H1 (cell line): ENCODE data around the gene OR2H1. TPM values are rescaled to one million over a fixed set of nuclear protein-coding genes. Genes with fewer than 3 reads are reported as not detected.

Experiments used
- CTCF ChIA-PET: fragments of 300-600 bp; sonication (Branson Sonifier 250); formaldehyde crosslinking; loops from one replicate; lab custom pipeline; 2021; ENCODE audit not compliant: partially characterized antibody; lab: Charles Lee
- POLR2A ChIA-PET: fragments of 300-600 bp; sonication (Branson Sonifier 250); formaldehyde crosslinking; loops from one replicate; lab custom pipeline; 2021; ENCODE audit warnings: inconsistent platforms; ENCODE audit not compliant: partially characterized antibody; lab: Charles Lee
- DNase-seq, 2 experiments: peaks; one replicate each; pipeline versions ENCODE4 v3.0.0 to v3.0.0-alpha.2; 2010 to 2022; ENCODE audit warnings: low spot score in 2 of 2, low read depth in 1 of 2, mixed read lengths in 1 of 2
- FAIRE-seq: peaks from 2 replicates; lab custom pipeline; 2011; peaks lifted over from hg19 to GRCh38; lab: Jason Lieb, UNC
- H2AFZ ChIP-seq: 2 replicates; pipeline ENCODE4 v1.8.1; 2012; ENCODE audit warnings: low read length, inconsistent platforms
- H2AK5ac ChIP-seq: 2 replicates; pipeline ENCODE4 v1.6.1; 2013; ENCODE audit warnings: low read depth, low read length
- H2BK120ac ChIP-seq: replicated peaks from 2 replicates; pipeline ENCODE3; 2013; ENCODE audit warnings: low read depth, low read length, inconsistent platforms
- H2BK12ac ChIP-seq: 2 replicates; pipeline ENCODE4 v1.6.1; 2013; ENCODE audit warnings: low read depth, low read length
- H2BK15ac ChIP-seq: 2 replicates; pipeline ENCODE4 v1.6.1; 2013; ENCODE audit warnings: low read length
- H2BK20ac ChIP-seq: 2 replicates; pipeline ENCODE4 v1.6.1; 2013; ENCODE audit warnings: low read length
- H2BK5ac ChIP-seq: 2 replicates; pipeline ENCODE4 v1.6.1; 2013; ENCODE audit warnings: low read depth, low read length
- H3K14ac ChIP-seq: 2 replicates; pipeline ENCODE4 v1.6.1; 2013; ENCODE audit warnings: inconsistent platforms; ENCODE audit not compliant: insufficient read length
- H3K18ac ChIP-seq: 2 replicates; pipeline ENCODE4 v1.6.1; 2013; ENCODE audit warnings: low read length; ENCODE audit errors: extremely low read depth
- H3K23ac ChIP-seq: 2 replicates; pipeline ENCODE4 v1.6.1; 2013; ENCODE audit warnings: inconsistent platforms; ENCODE audit not compliant: insufficient read length
- H3K23me2 ChIP-seq: 2 replicates; pipeline ENCODE4 v1.6.1; 2013; ENCODE audit warnings: low read depth, low read length
- H3K27ac ChIP-seq: 2 replicates; pipeline ENCODE4 v1.6.1; 2011; ENCODE audit warnings: low read depth, low read length, inconsistent platforms
- H3K27me3 ChIP-seq, 4 experiments: replicated peaks in 1 of 4; 1 replicate in 1 of 4; 2 replicates in 3 of 4; pipeline versions ENCODE4 v1.6.1 to v1.8.1; 2011 to 2013; ENCODE audit warnings: low read length in 3 of 4, mild to moderate bottlenecking in 3 of 4, inconsistent platforms in 2 of 4, mixed read lengths in 2 of 4, moderate library complexity in 1 of 4; ENCODE audit not compliant: control insufficient read depth in 3 of 4, insufficient read depth in 3 of 4; ENCODE audit errors: extremely low read depth in 1 of 4
- H3K36me3 ChIP-seq, 4 experiments: 2 replicates each; pipeline versions ENCODE4 v1.6.1 to v1.8.1; 2011 to 2013; ENCODE audit warnings: mild to moderate bottlenecking in 4 of 4, low read length in 3 of 4, moderate library complexity in 2 of 4, control low read depth in 1 of 4, inconsistent platforms in 1 of 4; ENCODE audit not compliant: insufficient read depth in 4 of 4, control insufficient read depth in 2 of 4
- H3K4ac ChIP-seq: replicated peaks from 2 replicates; pipeline ENCODE3; 2013; ENCODE audit warnings: low read length, low read depth, mixed read lengths, inconsistent platforms; ENCODE audit not compliant: insufficient read length
- H3K4me1 ChIP-seq, 4 experiments: replicated peaks in 1 of 4; 1 replicate in 1 of 4; 2 replicates in 3 of 4; pipeline versions ENCODE4 v1.6.1 to v1.8.1; 2011 to 2013; ENCODE audit warnings: low read length in 3 of 4, inconsistent platforms in 2 of 4, mixed read lengths in 1 of 4; ENCODE audit not compliant: insufficient read depth in 4 of 4, control insufficient read depth in 3 of 4
- H3K4me2 ChIP-seq, 2 experiments: 2 replicates each; pipeline versions ENCODE4 v1.6.1 to v1.8.1; 2011 to 2013; ENCODE audit warnings: low read depth in 2 of 2, low read length in 2 of 2, control low read depth in 1 of 2, inconsistent platforms in 1 of 2, mild to moderate bottlenecking in 1 of 2; ENCODE audit not compliant: insufficient read depth in 1 of 2
- H3K4me3 ChIP-seq, 4 experiments: fragments of 200-600, 300-600 bp in 1 of 4; sonication (generic), shearing (Covaris generic), sonication (Bioruptor Twin) in 1 of 4; 2 replicates each; pipeline versions ENCODE4 v1.5.1 to v1.8.1; 2011 to 2016; ENCODE audit warnings: low read length in 4 of 4, low read depth in 3 of 4, control low read depth in 2 of 4, inconsistent platforms in 2 of 4, mild to moderate bottlenecking in 2 of 4, mixed read lengths in 1 of 4, moderate library complexity in 1 of 4; ENCODE audit not compliant: insufficient read depth in 2 of 4; ENCODE audit errors: extremely low read depth in 1 of 4
- H3K56ac ChIP-seq: replicated peaks from 2 replicates; pipeline ENCODE3; 2013; ENCODE audit warnings: low read depth, mild to moderate bottlenecking, mixed read lengths, low read length, inconsistent platforms; ENCODE audit not compliant: insufficient read length
- H3K79me1 ChIP-seq: 2 replicates; pipeline ENCODE4 v1.6.1; 2013; ENCODE audit warnings: low read depth, low read length, control low read depth
- H3K79me2 ChIP-seq, 2 experiments: 2 replicates each; pipeline versions ENCODE4 v1.6.1 to v1.8.1; 2012 to 2013; ENCODE audit warnings: low read length in 2 of 2, mild to moderate bottlenecking in 2 of 2, inconsistent platforms in 1 of 2; ENCODE audit not compliant: insufficient read depth in 2 of 2, control insufficient read depth in 1 of 2
- H3K9ac ChIP-seq, 4 experiments: replicated peaks in 1 of 4; 1 replicate in 1 of 4; 2 replicates in 3 of 4; pipeline versions ENCODE4 v1.6.1 to v1.8.1; 2011 to 2013; ENCODE audit warnings: low read depth in 3 of 4, low read length in 3 of 4, control low read depth in 2 of 4, mild to moderate bottlenecking in 2 of 4, moderate library complexity in 2 of 4, inconsistent platforms in 1 of 4; ENCODE audit errors: extremely low read depth in 1 of 4
- H3K9me3 ChIP-seq, 2 experiments: 2 replicates each; pipeline versions ENCODE4 v1.6.1 to v1.8.1; 2012 to 2013; ENCODE audit warnings: mild to moderate bottlenecking in 2 of 2, moderate library complexity in 2 of 2, control low read depth in 1 of 2, inconsistent platforms in 1 of 2, low read depth in 1 of 2, low read length in 1 of 2, mixed read lengths in 1 of 2; ENCODE audit not compliant: insufficient read depth in 2 of 2
- H4K20me1 ChIP-seq, 2 experiments: replicated peaks in 1 of 2; 2 replicates each; pipeline versions ENCODE3 to v1.8.1; 2011 to 2013; ENCODE audit warnings: inconsistent platforms in 2 of 2, low read length in 2 of 2, mild to moderate bottlenecking in 1 of 2; ENCODE audit not compliant: insufficient read depth in 2 of 2, control insufficient read depth in 1 of 2
- H4K5ac ChIP-seq: 2 replicates; pipeline ENCODE4 v1.6.1; 2013; ENCODE audit warnings: low read length, low read depth, mixed read lengths, inconsistent platforms; ENCODE audit not compliant: insufficient read length
- H4K8ac ChIP-seq: 2 replicates; pipeline ENCODE4 v1.8.0; 2013; ENCODE audit warnings: mild to moderate bottlenecking, moderate library complexity, low read length, inconsistent platforms; ENCODE audit not compliant: insufficient read depth; ENCODE audit errors: extremely low read depth
- H4K91ac ChIP-seq: replicated peaks from 2 replicates; pipeline ENCODE3; 2013; ENCODE audit warnings: low read length, mixed read lengths, inconsistent platforms; ENCODE audit not compliant: insufficient read length
- CTCF ChIP-seq, 3 experiments: IDR thresholded peaks; 1 replicate in 2 of 3; 2 replicates in 1 of 3; pipeline versions ENCODE4 v1.5.1 to v1.6.1; 2011; ENCODE audit warnings: low read length in 3 of 3, mild to moderate bottlenecking in 3 of 3, inconsistent platforms in 2 of 3, low read depth in 1 of 3, moderate library complexity in 1 of 3; ENCODE audit not compliant: insufficient read depth in 1 of 3; ENCODE audit errors: control extremely low read depth in 1 of 3
- E2F6 ChIP-seq: IDR thresholded peaks from 2 replicates; pipeline ENCODE4 v1.6.1; 2012; ENCODE audit warnings: inconsistent platforms
- KDM4A ChIP-seq: IDR thresholded peaks from one replicate; pipeline ENCODE4 v1.7.1; 2012; ENCODE audit warnings: low read depth, mild to moderate bottlenecking, moderate library complexity, low read length, inconsistent platforms; ENCODE audit not compliant: severe bottlenecking
- RAD21 ChIP-seq, 2 experiments: IDR thresholded peaks in 1 of 2; conservative IDR thresholded peaks in 1 of 2; 2 replicates each; pipeline ENCODE4 v1.6.1; 2011; ENCODE audit warnings: low read depth in 2 of 2, low read length in 2 of 2, improper control_type of control experiment in 1 of 2, inconsistent platforms in 1 of 2, mild to moderate bottlenecking in 1 of 2, moderate library complexity in 1 of 2
- TAF7 ChIP-seq: optimal IDR thresholded peaks from 2 replicates; pipeline ENCODE3; 2011; ENCODE audit warnings: low read depth, mild to moderate bottlenecking, inconsistent platforms, low read length, moderate library complexity, borderline replicate concordance
- WGBS, 2 experiments: shearing (Covaris generic) in 1 of 2; methylation state at CpG; one replicate each; pipeline versions ENCODE4 v1.1.6 to v1.1.7; 2013 to 2015; ENCODE audit warnings: low lambda C conversion rate in 2 of 2, mixed read lengths in 2 of 2, inconsistent platforms in 1 of 2, low coverage in 1 of 2, missing lambda C conversion rate in 1 of 2; ENCODE audit not compliant: insufficient replicate concordance in 2 of 2, insufficient coverage in 1 of 2, insufficient read length in 1 of 2; ENCODE audit errors: extremely low coverage in 1 of 2, missing lambda C conversion rate in 1 of 2; 5-methylcytosine and 5-hydroxymethylcytosine counted together
- polyA plus RNA-seq, 7 experiments: library from polyadenylated mRNA; depleted of rRNA in 3 of 7; stranded (reverse) in 5 of 7; unstranded in 2 of 7; fragments of >200 nt in 5 of 7; fragments of 200-250 nt in 2 of 7; gene quantifications; 1 replicate in 5 of 7; 2 replicates in 1 of 7; 4 replicates in 1 of 7; pipeline versions ENCODE4 v1.2.1 to v1.2.3, GENCODE V29; 2011 to 2013; ENCODE audit warnings: missing spikeins in 2 of 7, mixed read lengths in 2 of 7
- total RNA-seq: library from RNA; stranded (reverse); fragmentation: NEBNext Ultra II Directional; extraction: Animal tissue kit (Norgen Biotek cat#: 25700); gene quantifications from 2 replicates; pipeline ENCODE4 v1.2.1, GENCODE V29; 2021

Gene OR2H1
- total and polyA plus RNA-seq, 2 of the 8 experiments (the other 6 are each of a cell fraction or from before 2014, with no cell fraction given) = not detected

GRCh38 chr6:29425075-29425474 lies 31.9 kb upstream of the OR2H1 start:
- WGBS, 2 experiments = 74% methylated on average over 1 of the region's 1 CpG; no CpG with 5 or more reads in 1 of the 2 experiments
- no peak overlapping the region for H2BK15ac ChIP-seq
- H3K4me3 ChIP-seq = no peak overlapping the region
- H3K27ac ChIP-seq = no peak overlapping the region
- no peaks in the 10 kb centered on the region for H4K20me1 ChIP-seq
- no peaks in the 10 kb centered on the region for H3K23me2 ChIP-seq
- no peak overlapping the region for H3K4ac ChIP-seq
- H4K8ac ChIP-seq = no peak overlapping the region
- H2AFZ ChIP-seq = no peak overlapping the region
- H3K9me3 ChIP-seq = 0 out of 4 replicates have a peak, but pooled peaks cover 0 to 3% of the 10 kb centered on the region in 2 experiments
- H3K18ac ChIP-seq = no peak overlapping the region
- no peaks in the 10 kb centered on the region for H3K79me2 ChIP-seq
- H3K23ac ChIP-seq = no peak overlapping the region
- ChIA-PET CTCF (interaction anchor here (0.9 to 2.5 kb wide), 3 partner anchors 43 to 164 kb away, joined by 3 to 13 read pairs (median 4); no protein-coding TSS in a partner anchor), POLR2A (interaction anchor here (1.2 kb wide), 1 partner anchor 20 kb away, joined by 3 read pairs; no protein-coding TSS in a partner anchor)
- H4K91ac ChIP-seq = no peak overlapping the region
- H4K5ac ChIP-seq = no peak overlapping the region
- H2BK12ac ChIP-seq = no peak overlapping the region
- H2AK5ac ChIP-seq = no peak overlapping the region
- FAIRE-seq = no peak
- no peak overlapping the region for H2BK5ac ChIP-seq
- H3K36me3 ChIP-seq = no peaks in the 10 kb centered on the region
- no peaks in the 10 kb centered on the region for H3K4me1 ChIP-seq
- H3K9ac ChIP-seq = no peak overlapping the region
- TF ChIP-seq RAD21 (IDR thresholded peaks at IDR 0.05 in 1 of 2, conservative IDR thresholded peaks at IDR 0.05 in 1 of 2; ENCODE audit: low read depth in 2 of 2, low read length in 2 of 2) = no peak
- no peak for TF ChIP-seq E2F6
- TF ChIP-seq TAF7 = no peak
- no peak for TF ChIP-seq CTCF (IDR thresholded peaks at IDR 0.05; ENCODE audit: control extremely low read depth in 1 of 3, insufficient read depth in 1 of 3, low read depth in 1 of 3, low read length in 3 of 3)
- no peak for TF ChIP-seq KDM4A
- DNase-seq = no peak
- H2BK20ac ChIP-seq = no peak overlapping the region
- no peak overlapping the region for H3K4me2 ChIP-seq
- H2BK120ac ChIP-seq = no peak overlapping the region
- no peaks in the 10 kb centered on the region for H3K79me1 ChIP-seq
- H3K56ac ChIP-seq = no peak overlapping the region
- no peak overlapping the region for H3K14ac ChIP-seq
- no peaks in the 10 kb centered on the region for H3K27me3 ChIP-seq
